Endometrium (tissue), 2 donors: ENCODE results near the gene RAB23.
A peak's percentile ranks its signal among the peaks of the same experiment; 100 is the strongest.
"Not testable (repeated sequence)": the region's sequence is repeated elsewhere in the genome, so short reads cannot be mapped to it uniquely, and the experiment has no call there.

Source experiments
- FAIRE-seq: peaks from 2 replicates; lab custom pipeline; 2012; peaks lifted over from hg19 to GRCh38; lab: Jason Lieb, UNC
- donor health status: control.
- donor health status: control.

The RAB23 gene

DNA sequence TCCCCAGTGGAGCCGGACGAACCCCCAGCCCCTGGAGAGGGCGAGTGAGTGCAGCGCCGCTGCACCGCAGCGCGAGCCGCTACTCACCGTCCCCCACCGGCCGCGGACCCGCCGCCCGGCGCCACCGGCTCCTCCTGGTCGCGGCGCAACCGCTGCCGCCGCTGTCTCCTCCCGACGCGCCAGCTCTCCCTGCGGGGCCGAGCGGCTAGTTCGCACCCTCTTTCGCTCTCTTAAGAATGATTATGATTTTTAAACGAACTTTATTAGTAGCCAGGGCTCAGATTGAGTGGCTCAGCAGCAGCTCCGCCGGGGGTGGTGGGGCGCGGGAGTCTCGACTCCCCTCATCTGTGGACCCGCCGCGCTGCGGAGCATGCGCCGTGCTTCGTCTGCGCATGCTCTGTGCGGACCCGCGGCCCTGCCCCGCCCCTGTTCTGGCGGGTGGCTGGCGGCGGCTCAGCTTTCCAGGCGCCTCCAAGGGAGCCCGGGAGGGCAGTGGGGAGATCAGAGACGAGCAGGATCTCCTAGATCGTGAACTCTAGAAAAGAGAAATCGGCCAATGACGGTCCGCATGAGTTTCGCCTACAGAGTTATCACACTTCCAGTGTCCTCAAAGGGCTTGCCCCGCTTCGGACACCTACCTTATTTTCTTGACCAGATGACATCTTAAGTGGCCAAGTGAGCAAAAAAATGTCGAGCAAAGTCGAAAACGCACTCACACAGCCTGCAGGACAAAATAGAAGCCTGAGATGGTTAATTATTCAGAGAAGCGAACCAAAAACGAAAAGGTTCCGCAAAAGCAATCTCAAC lies at the start of gene RAB23:
Gene RAB23 (minus strand): TSS at position 372 of the 807 bp plus-strand sequence. CDS start 11,927 bp downstream, outside the sequence.
- peak; percentile 65 for FAIRE-seq

DNA sequence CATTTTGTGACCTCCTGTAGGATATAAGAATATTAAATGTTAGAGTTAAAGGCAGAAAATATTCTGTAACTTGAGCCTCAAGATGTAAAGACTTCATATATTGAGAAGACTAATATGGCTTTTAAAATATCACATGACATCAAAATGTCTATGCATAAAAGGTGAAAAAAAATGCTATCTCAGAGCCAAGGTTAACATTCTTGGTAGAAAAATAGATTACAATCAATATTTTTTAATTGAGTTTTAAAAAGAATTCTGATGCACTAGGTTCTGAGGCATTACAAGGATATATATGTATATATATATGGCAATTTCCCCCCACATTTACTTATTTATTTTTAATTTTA lies 46.2 kb upstream of the RAB23 start:
- FAIRE-seq = no peak

DNA sequence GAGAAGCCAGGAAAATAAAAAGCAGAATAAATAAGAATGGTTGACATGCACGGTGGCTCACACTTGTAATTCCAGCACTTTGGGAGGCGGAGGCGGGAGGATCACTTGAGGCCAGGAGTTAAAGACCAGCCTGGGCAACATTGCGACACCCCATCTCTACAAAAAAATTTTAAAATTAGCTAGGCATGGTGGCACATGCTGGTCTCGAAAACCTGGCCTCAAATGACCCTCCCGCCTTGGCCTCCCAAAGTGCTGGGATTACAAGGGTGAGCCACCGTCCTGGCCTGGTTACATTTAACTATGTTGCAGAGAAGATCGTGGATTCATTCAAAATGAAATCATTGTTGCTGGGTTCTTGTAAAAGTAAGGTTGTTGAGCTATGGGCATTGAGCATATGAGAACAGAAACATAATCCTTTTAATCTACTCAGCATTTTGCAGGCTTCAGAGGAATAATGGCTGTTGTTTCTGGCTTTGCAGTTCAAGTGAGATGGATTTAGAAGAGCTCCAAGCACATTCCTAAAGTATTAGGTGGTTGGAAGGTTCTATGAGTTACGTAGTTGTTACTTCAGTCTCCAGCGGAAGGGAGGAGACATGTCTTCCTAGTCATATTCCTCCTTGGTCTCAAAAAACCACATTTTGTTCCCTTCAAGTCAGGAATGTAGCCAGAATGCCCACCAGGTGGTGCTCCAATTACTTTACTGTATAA lies 45.6 kb upstream of the RAB23 start:
- peak; percentile 64 for FAIRE-seq

DNA sequence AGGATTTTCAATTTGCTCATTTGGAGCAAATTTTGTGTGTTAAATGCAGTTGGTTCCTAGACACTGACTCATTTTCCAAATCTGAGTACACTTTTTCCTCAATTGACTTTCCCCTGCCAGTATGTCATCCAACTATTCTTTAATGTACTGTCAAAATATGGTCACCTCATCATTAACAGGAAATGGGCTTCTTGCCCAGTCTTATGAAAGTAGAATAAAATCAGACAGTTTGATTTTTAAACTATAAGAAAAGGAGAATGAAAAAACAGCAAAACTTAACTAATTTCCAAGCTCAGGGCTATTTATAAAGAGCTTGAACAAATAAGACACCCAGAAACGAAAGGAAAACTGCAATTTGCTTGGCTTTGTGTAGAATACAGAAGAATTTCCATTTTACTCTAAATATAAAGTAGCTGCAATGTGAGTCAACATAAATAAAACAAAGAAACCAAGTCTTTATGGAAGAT lies 43.7 kb upstream of the RAB23 start:
- FAIRE-seq = no peak

DNA sequence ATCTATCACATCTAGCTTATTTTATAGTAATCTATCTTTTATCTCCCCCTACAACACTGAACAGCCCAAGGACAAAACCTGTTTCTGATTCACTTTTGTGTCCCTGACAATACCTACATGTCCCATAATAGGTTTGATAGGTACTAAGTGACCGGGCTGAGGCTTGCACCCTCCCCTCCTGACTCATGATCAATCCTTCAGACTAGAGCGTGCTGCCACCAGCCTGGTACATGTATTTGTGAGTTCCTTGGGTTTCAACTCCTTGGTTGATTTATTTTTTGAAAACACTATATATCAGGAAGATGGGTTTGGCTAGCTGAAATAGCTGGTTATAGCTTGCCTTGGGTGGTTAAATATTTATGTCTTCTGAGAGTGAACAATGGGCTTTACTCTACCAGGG lies 41.6 kb upstream of the RAB23 start:
- no peak for FAIRE-seq

DNA sequence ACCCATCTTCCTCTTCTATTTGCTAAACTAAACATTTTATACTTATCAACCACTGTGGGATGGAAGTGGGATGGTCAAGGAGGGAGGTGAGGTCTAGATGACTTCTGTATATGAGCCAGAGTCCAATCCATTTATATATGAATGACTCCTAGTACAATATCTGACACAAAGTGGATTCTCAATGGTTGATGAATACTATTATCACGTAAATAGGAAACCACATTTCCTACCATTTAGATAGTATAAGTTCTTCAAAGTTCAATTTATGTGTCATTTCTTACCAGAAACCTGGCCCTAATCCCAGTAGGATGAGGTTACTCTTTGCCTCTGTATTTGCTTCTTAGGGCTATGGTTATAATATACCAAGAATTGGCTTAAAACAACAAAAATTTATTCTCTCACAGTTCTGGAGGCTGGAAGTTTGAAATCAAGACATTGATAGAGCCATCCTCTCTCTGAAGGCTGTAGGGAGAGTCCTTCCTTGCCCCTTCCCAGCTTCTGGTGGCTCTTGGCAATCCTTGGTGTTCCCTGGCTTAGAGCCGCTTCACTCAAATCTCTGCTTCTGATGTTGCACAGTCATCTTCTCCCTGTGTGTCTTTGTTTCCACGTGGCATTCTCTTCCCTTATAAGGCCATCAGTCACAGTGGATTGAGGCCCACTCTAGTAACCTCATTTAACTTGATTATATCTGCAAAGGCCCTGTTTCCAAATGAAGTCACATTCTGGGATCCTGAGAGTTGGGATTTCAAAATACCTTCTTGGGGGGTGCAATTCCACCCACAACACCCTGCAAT lies 41.0 kb upstream of the RAB23 start:
- FAIRE-seq = no peak

DNA sequence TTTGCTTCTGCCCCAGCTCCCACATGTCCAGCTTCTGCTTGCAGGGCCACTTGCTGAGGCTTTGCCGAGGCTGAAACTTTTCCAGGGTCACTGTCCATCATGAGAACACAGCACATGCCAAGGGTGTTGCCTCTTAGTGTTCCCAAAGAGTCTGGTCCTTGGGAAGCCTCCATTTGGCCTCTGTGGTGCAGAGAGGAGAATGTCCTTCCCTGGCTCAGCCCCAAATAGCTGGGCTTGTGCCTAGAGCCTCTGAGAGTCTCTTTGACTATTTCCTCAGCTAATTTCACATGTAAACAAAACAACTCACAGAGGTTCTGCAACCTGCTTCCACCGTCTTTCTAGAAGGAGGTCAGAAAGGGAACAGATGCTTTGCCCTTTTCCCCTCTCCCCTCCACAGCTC lies 40.4 kb upstream of the RAB23 start:
- no peak for FAIRE-seq

DNA sequence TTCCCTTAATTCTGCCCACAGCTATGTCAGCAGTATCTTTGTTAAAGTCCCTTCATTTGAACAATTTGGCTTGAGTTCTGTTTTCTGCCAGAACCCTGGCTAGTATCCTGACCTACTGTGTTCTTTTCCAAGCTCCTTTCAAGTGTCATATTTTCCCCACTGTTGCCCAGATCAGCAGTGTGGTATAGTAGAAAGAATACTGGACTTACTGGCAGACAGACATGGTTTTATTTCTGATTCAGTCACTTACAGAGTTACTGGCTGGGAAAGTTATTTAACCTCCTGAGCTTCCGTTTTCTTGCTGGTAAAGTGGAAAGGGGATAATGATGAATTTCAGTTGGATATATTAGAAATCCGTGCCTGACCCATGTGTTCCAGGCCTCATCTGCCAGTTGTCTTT lies 39.8 kb upstream of the RAB23 start:
- FAIRE-seq = no peak

DNA sequence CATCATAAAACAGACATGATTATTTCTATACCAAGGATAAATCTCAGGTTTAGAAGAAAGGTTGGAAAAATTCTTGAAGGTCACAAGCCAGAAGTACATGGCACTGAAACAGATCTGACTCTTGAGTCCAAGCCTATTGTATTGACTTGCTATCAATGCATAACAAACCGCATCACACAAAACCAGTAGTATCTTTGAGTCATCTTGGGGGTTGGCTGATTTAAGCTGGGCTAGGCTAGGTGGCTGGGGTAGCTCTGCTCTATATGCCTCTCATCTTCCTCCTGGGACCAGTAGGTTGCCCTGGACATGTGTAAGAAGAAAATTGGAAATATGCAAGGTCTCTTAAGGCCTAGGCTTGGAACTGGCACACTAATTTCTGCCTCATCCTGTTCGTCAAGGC lies 37.0 kb upstream of the RAB23 start:
- FAIRE-seq = no peak

DNA sequence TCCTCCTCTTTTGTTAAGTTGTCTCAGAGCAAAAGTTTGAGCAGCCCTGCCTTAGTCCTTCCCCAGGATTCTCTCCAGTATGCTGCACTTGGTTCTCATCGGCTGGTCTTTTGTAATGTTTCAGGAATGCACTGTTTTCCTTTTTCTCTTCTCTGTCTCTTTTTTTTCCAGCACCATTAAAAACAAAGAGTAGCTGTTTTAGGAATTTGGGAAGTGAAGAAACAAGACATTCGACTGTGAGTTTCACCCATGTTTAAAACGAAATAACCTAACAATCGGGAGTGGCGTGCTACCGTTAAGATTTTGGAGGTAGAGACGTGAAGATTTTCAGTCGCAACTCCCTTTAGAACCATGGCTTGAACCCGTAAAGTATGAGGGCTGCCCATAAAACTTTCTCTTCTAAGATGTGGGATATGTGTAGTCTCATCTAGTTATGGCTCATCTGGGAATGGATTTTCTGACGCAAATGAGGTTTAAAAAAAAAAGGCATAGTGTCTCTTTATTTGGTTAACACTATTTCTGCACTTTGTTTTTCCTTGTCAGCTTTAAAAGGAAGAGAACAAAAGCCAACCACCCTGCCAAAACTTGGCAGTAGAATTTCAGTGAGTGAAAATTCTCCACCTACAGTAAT lies 35.9 kb upstream of the RAB23 start:
- FAIRE-seq = peak; percentile 92

DNA sequence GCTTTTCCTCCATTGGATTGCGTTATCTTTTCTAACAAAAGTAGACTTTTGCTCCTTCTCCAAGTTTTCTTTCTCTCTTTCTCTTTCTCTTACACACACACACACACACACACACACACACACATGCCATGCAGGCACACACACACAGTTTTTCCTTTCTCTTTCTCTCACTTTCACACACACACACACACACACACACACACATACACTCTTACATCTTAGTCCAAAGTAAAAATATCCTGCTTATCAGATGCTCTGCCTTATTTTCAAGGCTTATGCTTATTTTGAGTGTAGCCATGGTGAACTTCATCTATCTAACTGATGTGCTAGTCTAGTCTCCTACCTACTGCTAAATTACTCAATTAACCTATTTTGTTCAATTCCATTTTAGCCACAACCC lies 34.4 kb upstream of the RAB23 start:
- no peak for FAIRE-seq

DNA sequence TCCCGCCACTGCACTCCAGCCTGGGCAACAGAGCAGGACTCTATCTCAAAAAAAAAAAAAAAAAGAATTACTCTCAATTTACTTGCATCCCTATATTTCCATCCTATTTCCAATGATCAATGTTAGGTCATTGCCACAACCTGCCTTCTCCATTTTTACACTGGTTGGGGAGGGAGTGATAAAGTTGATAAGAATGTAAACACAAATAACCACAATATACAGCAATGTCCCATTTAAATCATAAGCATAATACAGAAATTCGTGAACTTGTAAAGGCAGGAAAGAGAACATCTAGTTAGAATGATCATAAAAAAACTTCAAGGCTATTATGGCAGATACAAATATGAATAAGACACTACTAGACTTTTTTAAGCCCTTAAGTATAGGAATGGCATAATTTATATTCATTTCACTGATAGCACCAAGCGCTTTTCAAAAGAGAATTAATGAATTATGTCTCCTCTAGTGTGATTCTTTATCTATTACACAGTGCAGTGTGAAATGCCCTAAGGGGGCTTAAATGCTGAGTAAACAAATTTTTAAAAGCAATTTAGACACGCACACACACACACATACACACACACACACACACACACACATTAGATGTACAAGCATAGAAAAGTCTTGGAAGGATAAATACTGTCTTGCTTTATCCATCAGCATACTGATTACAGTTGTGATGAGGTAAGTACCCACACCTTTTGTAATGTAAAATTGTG lies 33.5 kb upstream of the RAB23 start:
- no peak for FAIRE-seq

DNA sequence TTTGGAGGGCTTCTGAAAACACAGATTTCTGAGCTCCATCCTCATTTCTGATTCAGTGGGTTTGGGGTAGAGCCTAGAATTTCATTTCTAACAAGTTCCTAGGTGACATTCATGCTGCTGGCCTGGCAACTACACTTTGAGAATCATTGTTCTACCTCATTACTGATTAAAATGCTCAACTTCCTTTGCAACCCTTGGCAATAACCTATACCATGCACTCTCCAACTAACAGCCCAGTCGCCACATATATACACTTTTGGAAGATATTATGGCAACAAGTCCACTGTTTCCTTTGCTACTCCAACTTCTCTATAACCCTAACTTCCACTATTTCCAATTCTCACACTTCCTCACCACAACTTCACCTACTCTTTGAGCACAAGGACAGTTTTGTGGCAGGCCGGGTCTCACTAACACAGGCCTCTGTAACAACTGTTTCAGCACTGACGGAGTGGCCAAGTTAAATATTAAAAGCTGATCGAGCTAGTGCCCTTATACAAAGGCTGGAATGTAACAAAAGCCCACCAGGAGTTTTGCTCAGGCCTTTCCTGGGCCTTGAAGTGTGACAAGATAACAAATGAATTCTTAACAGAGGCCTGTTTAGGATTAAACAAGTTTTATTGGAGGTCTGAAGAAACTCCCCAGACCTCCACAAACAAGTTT lies 32.1 kb upstream of the RAB23 start:
- no peak for FAIRE-seq

DNA sequence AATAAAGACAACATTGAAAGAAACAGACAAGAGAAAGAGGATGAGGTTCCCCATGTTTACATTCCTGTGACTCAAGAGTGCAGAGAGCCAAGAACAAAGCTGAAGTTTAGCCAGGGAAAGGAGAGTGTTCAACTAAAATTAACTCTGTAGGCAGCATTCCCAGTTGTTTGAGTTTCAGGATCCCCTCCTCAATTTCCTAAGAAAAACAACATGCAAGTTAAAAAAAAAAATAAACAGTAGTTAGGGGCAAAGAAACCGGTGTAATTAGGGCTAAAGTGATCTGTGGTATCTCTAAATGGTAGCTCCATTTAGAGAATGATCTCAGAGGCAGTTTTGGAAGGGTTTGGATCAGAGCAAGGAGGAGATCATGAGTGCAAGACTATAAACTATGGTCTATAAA lies 30.9 kb upstream of the RAB23 start:
- FAIRE-seq = peak; percentile 98

DNA sequence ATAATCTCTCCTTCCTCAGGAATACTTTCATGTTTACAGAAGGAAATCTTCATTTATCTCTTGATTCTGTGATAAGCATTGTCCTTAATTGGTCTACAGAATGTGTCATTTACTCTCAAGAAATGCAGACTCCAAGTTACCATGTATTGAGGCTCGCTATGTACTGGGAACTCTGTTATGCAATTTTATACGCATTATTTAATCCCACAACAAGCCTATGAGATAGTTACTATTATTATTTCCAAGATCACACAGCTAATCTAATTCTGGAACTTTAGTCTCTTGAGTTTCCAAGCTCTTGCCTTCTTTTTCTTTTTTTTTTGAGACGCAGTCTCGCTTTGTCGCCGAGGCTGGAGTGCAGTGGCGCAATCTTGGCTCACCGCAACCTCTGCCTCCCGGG lies 30.0 kb upstream of the RAB23 start:
- no peak for FAIRE-seq

DNA sequence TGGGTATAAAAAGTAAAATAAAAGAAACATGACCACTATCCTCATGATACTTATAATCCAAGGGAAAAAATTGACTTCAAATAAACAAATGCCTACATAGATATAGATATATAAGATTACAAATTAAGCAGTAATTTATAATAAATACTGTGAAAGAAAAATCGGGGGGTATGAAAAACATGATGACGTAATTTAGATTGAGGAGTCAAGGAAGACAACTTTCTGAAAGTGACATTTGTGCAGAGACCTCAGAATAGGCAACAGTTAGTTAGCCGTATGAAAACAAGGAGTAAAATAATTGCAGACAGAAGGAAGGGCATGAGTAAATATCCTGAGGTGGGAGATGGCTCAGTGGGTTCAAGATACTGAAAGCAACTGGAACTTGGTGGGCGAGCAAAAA lies 28.2 kb upstream of the RAB23 start:
- FAIRE-seq = no peak

DNA sequence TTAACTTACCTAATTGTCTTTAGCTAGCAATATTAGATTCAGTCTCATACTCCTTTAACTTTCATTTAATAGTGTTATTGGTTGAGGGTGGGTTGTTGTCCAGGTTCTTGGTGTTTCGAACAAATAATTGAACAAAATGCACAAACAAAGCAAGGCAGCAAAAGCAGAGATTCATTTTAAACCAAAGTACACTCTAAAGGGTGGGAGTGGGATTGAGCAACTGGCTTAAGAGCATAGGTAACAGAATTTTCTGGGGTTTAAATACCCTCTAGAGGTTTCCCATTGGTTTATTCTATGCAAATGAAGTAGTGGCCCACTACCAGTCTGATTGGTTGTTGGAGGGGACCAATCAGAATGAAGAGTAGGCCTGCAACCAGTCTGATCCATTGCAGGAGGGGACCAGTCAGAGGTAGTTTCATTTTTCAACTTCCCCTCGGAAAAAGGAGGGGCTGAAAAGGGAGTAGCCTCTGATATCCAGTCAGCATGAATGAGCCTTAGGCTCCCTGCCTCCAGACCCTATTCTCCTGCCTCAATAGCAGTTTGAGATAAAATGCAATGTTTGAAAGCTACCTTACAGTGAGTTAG lies 26.3 kb upstream of the RAB23 start:
- no peak for FAIRE-seq

DNA sequence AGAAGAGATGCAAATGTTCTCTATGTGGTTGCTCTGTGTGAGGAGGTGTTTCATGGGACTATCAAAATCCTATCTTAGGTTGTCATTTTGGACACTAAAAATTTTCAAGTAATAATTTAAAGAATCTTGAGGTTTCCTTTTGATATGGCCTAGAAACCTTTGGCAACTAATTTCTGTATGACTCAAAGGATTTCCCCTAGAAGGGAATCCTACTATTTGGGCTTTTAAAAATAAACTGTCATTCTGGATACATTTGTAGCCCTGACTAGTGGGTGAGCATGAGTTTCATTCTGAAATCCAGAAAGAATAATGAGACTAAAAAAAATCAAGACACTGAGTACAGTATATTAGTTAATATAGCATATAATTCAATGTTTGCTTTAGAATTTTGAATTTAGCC lies 25.5 kb upstream of the RAB23 start:
- FAIRE-seq = no peak

DNA sequence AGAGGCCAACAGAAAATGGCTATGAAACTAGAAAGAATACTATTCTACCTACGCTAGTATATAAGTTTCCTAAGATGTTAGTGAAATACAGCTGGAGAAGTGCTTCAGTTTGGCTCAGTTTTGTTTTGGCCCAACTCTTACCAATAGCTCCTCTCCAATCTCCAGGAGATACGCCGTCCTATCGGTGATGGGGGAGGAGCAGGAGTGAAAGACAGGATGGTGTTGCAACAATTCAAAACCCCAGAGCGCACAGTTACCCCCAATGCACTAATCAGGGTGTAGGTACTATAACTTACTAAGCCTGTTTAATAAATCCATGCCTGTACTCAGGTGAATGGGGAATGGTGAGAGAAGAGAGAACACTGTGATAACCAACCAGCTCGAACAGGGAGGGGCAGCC lies 24.2 kb upstream of the RAB23 start:
- no peak for FAIRE-seq

DNA sequence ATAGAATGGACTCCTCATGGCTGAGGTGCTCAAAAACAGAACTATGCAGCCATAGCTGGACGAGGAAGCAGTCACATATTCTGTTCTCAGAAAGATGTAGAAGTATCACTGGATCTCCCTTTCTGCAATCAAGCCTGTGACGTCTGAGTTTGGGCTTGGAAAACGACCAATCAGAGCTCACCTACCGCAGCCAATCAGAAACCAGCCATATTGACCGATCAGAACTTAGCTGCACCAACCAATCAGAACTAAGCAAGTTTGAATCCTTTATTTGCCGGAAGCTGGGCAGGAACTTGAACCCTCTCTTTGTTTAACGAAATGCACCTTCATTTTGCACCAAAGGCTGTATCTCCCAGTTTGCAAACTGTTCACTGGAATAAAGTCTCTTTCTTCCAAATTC lies 21.8 kb upstream of the RAB23 start:
- no peak for FAIRE-seq

DNA sequence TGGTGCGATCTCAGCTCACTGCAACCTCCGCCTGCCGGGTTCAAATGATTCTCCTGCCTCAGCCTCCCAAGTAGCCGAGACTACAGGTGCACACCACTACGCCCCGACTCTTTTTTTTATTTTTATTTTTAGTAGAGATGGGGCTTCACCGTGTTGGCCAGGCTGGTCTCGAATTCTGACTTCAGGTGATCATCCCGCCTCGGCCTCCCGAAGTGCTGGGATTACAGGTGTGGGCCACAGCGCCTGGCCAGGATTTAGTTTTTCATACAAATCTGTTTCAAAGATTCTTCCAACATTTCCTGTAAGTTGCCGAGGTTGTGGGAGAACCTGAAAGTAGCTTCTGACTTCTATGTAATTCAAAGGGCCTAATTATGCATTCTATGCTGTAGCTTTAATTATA lies 21.4 kb upstream of the RAB23 start:
- FAIRE-seq = not testable (repeated sequence)
